Endothelial cell of umbilical vein (primary cell): ENCODE results near the gene ALOX5. TPM values are rescaled to one million over a fixed set of nuclear protein-coding genes. Genes with fewer than 3 reads are reported as not detected.

Source experiments
- BruUV-seq: library from RNA; stranded (reverse); fragments of 400-500 nt; replicated peaks from 2 replicates; lab custom pipeline; 2021; lab: Mats Ljungman, UMichigan
- CTCF ChIA-PET: fragments of 300-600, 350-600 bp; sonication (Branson Sonifier 250); formaldehyde crosslinking; loops from one replicate; lab custom pipeline; 2021; ENCODE audit warnings: antibody characterized with exemption, inconsistent platforms; lab: Charles Lee
- POLR2A ChIA-PET: fragments of 300-600, 350-600 bp; sonication (Branson Sonifier 250); formaldehyde crosslinking; loops from one replicate; lab custom pipeline; 2021; ENCODE audit warnings: antibody characterized with exemption, inconsistent platforms; lab: Charles Lee
- DNase-seq: peaks from one replicate; pipeline ENCODE4 v3.0.0-alpha.2; 2011; ENCODE audit warnings: low read depth, low spot score
- FAIRE-seq: peaks from 2 replicates; lab custom pipeline; 2011; peaks lifted over from hg19 to GRCh38; lab: Jason Lieb, UNC
- H2AFZ ChIP-seq: 2 replicates; pipeline ENCODE4 v1.6.0; 2012; ENCODE audit warnings: low read depth, low read length, control low read depth, inconsistent platforms
- H3K27ac ChIP-seq: 2 replicates; pipeline ENCODE4 v1.5.1; 2011; ENCODE audit warnings: low read depth, mild to moderate bottlenecking, control low read depth, low read length, moderate library complexity; ENCODE audit not compliant: insufficient read depth
- H3K27me3 ChIP-seq, 2 experiments: 2 replicates each; pipeline versions ENCODE4 v1.6.0 to v1.6.1; 2011; ENCODE audit warnings: low read length in 2 of 2, mixed read lengths in 1 of 2; ENCODE audit not compliant: control insufficient read depth in 2 of 2, insufficient read depth in 2 of 2
- H3K36me3 ChIP-seq, 2 experiments: 2 replicates in 1 of 2; 3 replicates in 1 of 2; pipeline ENCODE4 v1.5.1; 2011; ENCODE audit warnings: low read length in 2 of 2, mild to moderate bottlenecking in 1 of 2, moderate library complexity in 1 of 2; ENCODE audit not compliant: control insufficient read depth in 2 of 2, insufficient read depth in 2 of 2; ENCODE audit errors: extremely low read depth in 1 of 2
- H3K4me1 ChIP-seq: 3 replicates; pipeline ENCODE4 v1.5.1; 2011; ENCODE audit warnings: mild to moderate bottlenecking, low read length; ENCODE audit not compliant: control insufficient read depth, insufficient read depth; ENCODE audit errors: extremely low read depth
- H3K4me2 ChIP-seq: 2 replicates; pipeline ENCODE4 v1.6.1; 2011; ENCODE audit warnings: low read length, control low read depth, mixed read lengths; ENCODE audit not compliant: insufficient read depth
- H3K4me3 ChIP-seq, 3 experiments: fragments of 200-600 bp in 1 of 3; sonication (generic), shearing (Covaris generic) in 1 of 3; replicated peaks in 1 of 3; 2 replicates each; pipeline ENCODE4 v1.5.1; 2011 to 2016; ENCODE audit warnings: control low read depth in 3 of 3, low read length in 3 of 3, mild to moderate bottlenecking in 2 of 3, inconsistent platforms in 1 of 3, low read depth in 1 of 3, moderate library complexity in 1 of 3; ENCODE audit not compliant: insufficient read depth in 1 of 3
- H3K79me2 ChIP-seq: 2 replicates; pipeline ENCODE4 v1.6.0; 2012; ENCODE audit warnings: low read length, inconsistent platforms; ENCODE audit not compliant: control insufficient read depth, insufficient read depth
- H3K9ac ChIP-seq: replicated peaks from 2 replicates; pipeline ENCODE3; 2011; ENCODE audit warnings: low read length, control low read depth; ENCODE audit not compliant: insufficient read depth; ENCODE audit errors: extremely low read depth
- H3K9me1 ChIP-seq: replicated peaks from 3 replicates; pipeline ENCODE4 v1.6.0; 2011; ENCODE audit warnings: mild to moderate bottlenecking, low read length; ENCODE audit not compliant: control insufficient read depth, insufficient read depth; ENCODE audit errors: extremely low read depth
- H3K9me3 ChIP-seq: replicated peaks from 2 replicates; pipeline ENCODE4 v1.5.1; 2012; ENCODE audit warnings: low read length, inconsistent platforms; ENCODE audit not compliant: control insufficient read depth, insufficient read depth
- H4K20me1 ChIP-seq: replicated peaks from 2 replicates; pipeline ENCODE3; 2011; ENCODE audit warnings: mild to moderate bottlenecking, low read length; ENCODE audit not compliant: control insufficient read depth, insufficient read depth; ENCODE audit errors: extremely low read depth
- CTCF ChIP-seq, 2 donors: IDR thresholded peaks; 1 replicate in 1 of 2; 2 replicates in 1 of 2; pipeline ENCODE4 v1.5.1; 2011; ENCODE audit warnings: low read length in 2 of 2, mild to moderate bottlenecking in 2 of 2, moderate library complexity in 2 of 2, control low read depth in 1 of 2, inconsistent platforms in 1 of 2, low read depth in 1 of 2; ENCODE audit not compliant: insufficient read depth in 1 of 2; ENCODE audit errors: extremely low read depth in 1 of 2
- EZH2 ChIP-seq: IDR thresholded peaks from 2 replicates; pipeline ENCODE4 v1.6.1; 2012; ENCODE audit warnings: borderline replicate concordance, low read depth, mild to moderate bottlenecking, moderate library complexity, low read length, inconsistent platforms; ENCODE audit not compliant: severe bottlenecking
- FOS ChIP-seq: IDR thresholded peaks from 2 replicates; pipeline ENCODE4 v1.6.1; 2011; ENCODE audit warnings: mild to moderate bottlenecking, low read length, moderate library complexity, borderline replicate concordance; ENCODE audit not compliant: insufficient read depth
- GATA2 ChIP-seq: IDR thresholded peaks from 2 replicates; pipeline ENCODE4 v1.7.0; 2011; ENCODE audit warnings: low read depth, mild to moderate bottlenecking, moderate library complexity, mixed read lengths, low read length; ENCODE audit not compliant: insufficient read length, insufficient read depth
- JUN ChIP-seq: IDR thresholded peaks from 2 replicates; pipeline ENCODE4 v1.6.1; 2011; ENCODE audit warnings: borderline replicate concordance, low read depth; ENCODE audit not compliant: insufficient read length, insufficient read depth
- MAX ChIP-seq: IDR thresholded peaks from 2 replicates; pipeline ENCODE4 v1.6.1; 2011; ENCODE audit not compliant: insufficient read depth, insufficient read length
- MYC ChIP-seq: IDR thresholded peaks from one replicate; pipeline ENCODE4 v1.6.1; 2011; ENCODE audit warnings: mild to moderate bottlenecking, low read depth, low read length
- POLR2A ChIP-seq: IDR thresholded peaks from 2 replicates; pipeline ENCODE4 v1.6.1; 2012; ENCODE audit warnings: low read depth, mild to moderate bottlenecking, control low read depth, low read length
- POLR2AphosphoS5 ChIP-seq: IDR thresholded peaks from 2 replicates; pipeline ENCODE4 v1.6.1; 2012; ENCODE audit warnings: low read depth, mild to moderate bottlenecking, control low read depth, low read length, moderate library complexity; ENCODE audit not compliant: insufficient read depth
- dilution Hi-C: fragments of 300-500 bp; cut with MboI; formaldehyde crosslinking; loops from one replicate; pipeline ENCODE4 v1.15.0; 2019; ENCODE audit warnings: low sequenced_read_pairs; ENCODE audit not compliant: extremely low pct_ligation_motif_present
- intact Hi-C: fragments of 100-400 bp; cut with micrococcal nuclease; formaldehyde crosslinking; loops from one replicate; pipeline ENCODE4 v1.10.0; 2022
- polyA plus RNA-seq, 4 experiments: library from polyadenylated mRNA; depleted of rRNA in 3 of 4; stranded (reverse) in 3 of 4; unstranded in 1 of 4; fragments of >200 nt; gene quantifications; 2 replicates each; pipeline versions ENCODE4 v1.2.1 to v1.2.3, GENCODE V29; 2011 to 2012; ENCODE audit warnings: missing spikeins in 1 of 4
- total RNA-seq: library from RNA; stranded (reverse); gene quantifications from 2 replicates; pipeline ENCODE4 v1.2.3, GENCODE V29; 2021

ALOX5 gene
- total and polyA plus RNA-seq, 2 donors (not counting 3 experiments of a cell fraction or from before 2014, with no cell fraction given): 0.04 TPM; not detected in 1

GRCh38 chr10:45403151-45403550 lies 29.1 kb downstream of the ALOX5 start:
- BruUV-seq: no TSS peak
- Histone ChIP-seq H3K9ac (no peak overlapping the region), H3K9me3 (no peaks in the 10 kb centered on the region), H3K36me3 (no peaks in the 10 kb centered on the region), H3K79me2 (no peaks in the 10 kb centered on the region), H2AFZ (no peak overlapping the region), H4K20me1 (no peaks in the 10 kb centered on the region), H3K9me1 (no peaks in the 10 kb centered on the region), H3K4me2 (no peak overlapping the region), H3K27me3 (peaks cover 2 to 4% of the 10 kb centered on the region in 2 experiments), H3K4me1 (no peaks in the 10 kb centered on the region), H3K4me3 (no peak overlapping the region), H3K27ac (no peak overlapping the region)
- TF ChIP-seq MAX: no peak
- no peak for TF ChIP-seq CTCF (IDR thresholded peaks at IDR 0.05; ENCODE audit: extremely low read depth in 1 of 2, insufficient read depth in 1 of 2, low read depth in 1 of 2, low read length in 2 of 2)
- no peak for TF ChIP-seq JUN
- no peak for TF ChIP-seq POLR2A
- TF ChIP-seq GATA2: no peak
- TF ChIP-seq FOS: no peak
- no peak for TF ChIP-seq MYC
- TF ChIP-seq EZH2: no peak
- TF ChIP-seq POLR2AphosphoS5: no peak
- intact Hi-C loops (no loop called here), dilution Hi-C loops (no loop called here)
- no peak for FAIRE-seq
- ChIA-PET POLR2A (no interaction called here), CTCF (no interaction called here)
- DNase-seq: no peak
